ENCODE data around the gene EFNB3. TPM values are rescaled to one million over a fixed set of nuclear protein-coding genes. Genes with fewer than 3 reads are reported as not detected.

EFNB3 gene
- total and polyA plus RNA-seq, 2 of the 13 experiments (the other 11 are each of a cell fraction or from before 2014, with no cell fraction given), result 0.07 to 0.25 TPM

DNA sequence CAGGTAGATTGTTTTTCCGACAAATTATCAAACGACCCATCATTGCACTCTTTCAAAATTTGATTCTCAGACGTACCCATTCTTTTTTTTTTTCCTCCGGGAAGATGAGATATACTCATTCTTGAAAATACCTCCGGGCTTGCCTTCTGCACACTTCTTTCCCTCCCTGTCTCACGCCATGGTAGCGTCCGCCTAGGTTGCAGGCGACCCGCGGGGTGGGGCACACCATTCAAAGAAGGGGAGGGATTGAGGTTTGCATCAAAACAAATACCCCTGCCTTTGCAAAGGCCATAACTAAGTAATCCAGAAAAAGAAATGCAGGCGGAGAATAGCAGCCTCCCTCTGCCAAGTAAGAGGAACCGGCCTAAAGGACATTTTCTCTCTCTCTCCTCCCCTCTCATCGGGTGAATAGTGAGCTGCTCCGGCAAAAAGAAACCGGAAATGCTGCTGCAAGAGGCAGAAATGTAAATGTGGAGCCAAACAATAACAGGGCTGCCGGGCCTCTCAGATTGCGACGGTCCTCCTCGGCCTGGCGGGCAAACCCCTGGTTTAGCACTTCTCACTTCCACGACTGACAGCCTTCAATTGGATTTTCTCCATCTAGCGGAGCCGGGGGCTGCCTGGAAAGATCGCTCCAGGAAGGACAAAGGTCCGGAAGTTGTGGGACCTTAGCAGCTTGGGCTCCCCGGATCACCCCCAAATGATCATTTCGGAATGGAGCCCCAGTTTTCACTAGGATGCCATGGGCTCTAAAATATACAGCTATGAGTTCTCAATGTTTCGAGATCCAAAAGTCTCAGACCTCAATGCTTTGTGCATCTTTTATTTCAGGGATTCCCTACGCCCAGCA, 18.6 kb upstream of the EFNB3 start (continued):
- TF ChIP-seq, protein P1, sequence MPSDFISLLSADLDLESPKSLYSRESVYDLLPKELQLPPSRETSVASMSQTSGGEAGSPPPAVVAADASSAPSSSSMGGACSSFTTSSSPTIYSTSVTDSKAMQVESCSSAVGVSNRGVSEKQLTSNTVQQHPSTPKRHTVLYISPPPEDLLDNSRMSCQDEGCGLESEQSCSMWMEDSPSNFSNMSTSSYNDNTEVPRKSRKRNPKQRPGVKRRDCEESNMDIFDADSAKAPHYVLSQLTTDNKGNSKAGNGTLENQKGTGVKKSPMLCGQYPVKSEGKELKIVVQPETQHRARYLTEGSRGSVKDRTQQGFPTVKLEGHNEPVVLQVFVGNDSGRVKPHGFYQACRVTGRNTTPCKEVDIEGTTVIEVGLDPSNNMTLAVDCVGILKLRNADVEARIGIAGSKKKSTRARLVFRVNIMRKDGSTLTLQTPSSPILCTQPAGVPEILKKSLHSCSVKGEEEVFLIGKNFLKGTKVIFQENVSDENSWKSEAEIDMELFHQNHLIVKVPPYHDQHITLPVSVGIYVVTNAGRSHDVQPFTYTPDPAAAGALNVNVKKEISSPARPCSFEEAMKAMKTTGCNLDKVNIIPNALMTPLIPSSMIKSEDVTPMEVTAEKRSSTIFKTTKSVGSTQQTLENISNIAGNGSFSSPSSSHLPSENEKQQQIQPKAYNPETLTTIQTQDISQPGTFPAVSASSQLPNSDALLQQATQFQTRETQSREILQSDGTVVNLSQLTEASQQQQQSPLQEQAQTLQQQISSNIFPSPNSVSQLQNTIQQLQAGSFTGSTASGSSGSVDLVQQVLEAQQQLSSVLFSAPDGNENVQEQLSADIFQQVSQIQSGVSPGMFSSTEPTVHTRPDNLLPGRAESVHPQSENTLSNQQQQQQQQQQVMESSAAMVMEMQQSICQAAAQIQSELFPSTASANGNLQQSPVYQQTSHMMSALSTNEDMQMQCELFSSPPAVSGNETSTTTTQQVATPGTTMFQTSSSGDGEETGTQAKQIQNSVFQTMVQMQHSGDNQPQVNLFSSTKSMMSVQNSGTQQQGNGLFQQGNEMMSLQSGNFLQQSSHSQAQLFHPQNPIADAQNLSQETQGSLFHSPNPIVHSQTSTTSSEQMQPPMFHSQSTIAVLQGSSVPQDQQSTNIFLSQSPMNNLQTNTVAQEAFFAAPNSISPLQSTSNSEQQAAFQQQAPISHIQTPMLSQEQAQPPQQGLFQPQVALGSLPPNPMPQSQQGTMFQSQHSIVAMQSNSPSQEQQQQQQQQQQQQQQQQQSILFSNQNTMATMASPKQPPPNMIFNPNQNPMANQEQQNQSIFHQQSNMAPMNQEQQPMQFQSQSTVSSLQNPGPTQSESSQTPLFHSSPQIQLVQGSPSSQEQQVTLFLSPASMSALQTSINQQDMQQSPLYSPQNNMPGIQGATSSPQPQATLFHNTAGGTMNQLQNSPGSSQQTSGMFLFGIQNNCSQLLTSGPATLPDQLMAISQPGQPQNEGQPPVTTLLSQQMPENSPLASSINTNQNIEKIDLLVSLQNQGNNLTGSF (CRISPR knock-in tag; IDR thresholded peaks at IDR 0.05), result peak; percentile 31; the same call in 1 of the 2 replicates
- TF ChIP-seq ESRRA (CRISPR knock-in tag; IDR thresholded peaks at IDR 0.05; ENCODE audit: low read depth), result no peak
- TF ChIP-seq PHF8 (CRISPR knock-in tag; IDR thresholded peaks at IDR 0.05), result peak; percentile 41
- TF ChIP-seq ZFP62 (CRISPR knock-in tag; IDR thresholded peaks at IDR 0.05), result no peak
- 0 out of 2 replicates have a peak, but pooled peaks have one; percentile 63 for TF ChIP-seq ZNF546 (CRISPR knock-in tag; conservative IDR thresholded peaks at IDR 0.05)
- TF ChIP-seq MED13 (CRISPR knock-in tag; IDR thresholded peaks at IDR 0.05), result no peak
- TF ChIP-seq, protein P2, sequence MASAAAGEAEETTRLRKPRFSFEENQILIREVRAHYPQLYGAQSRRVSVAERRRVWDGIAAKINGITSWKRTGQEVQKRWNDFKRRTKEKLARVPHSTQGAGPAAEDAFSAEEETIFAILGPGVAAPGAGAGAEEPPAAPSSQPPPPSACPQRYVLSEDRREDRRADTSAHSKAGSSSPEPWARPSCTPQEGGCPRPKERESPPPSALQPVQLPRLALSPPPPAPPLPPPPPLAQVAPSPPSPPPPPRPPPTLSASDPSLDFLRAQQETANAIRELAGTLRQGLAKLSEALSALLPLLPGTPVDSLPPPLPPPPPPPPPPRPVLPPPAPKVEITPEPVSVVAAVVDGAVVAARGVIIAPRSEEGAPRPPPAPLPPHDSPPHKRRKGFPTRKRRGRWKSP (CRISPR knock-in tag; IDR thresholded peaks at IDR 0.05), result peak; percentile 11; the same call in 1 of the 2 replicates
- TF ChIP-seq, protein P3, sequence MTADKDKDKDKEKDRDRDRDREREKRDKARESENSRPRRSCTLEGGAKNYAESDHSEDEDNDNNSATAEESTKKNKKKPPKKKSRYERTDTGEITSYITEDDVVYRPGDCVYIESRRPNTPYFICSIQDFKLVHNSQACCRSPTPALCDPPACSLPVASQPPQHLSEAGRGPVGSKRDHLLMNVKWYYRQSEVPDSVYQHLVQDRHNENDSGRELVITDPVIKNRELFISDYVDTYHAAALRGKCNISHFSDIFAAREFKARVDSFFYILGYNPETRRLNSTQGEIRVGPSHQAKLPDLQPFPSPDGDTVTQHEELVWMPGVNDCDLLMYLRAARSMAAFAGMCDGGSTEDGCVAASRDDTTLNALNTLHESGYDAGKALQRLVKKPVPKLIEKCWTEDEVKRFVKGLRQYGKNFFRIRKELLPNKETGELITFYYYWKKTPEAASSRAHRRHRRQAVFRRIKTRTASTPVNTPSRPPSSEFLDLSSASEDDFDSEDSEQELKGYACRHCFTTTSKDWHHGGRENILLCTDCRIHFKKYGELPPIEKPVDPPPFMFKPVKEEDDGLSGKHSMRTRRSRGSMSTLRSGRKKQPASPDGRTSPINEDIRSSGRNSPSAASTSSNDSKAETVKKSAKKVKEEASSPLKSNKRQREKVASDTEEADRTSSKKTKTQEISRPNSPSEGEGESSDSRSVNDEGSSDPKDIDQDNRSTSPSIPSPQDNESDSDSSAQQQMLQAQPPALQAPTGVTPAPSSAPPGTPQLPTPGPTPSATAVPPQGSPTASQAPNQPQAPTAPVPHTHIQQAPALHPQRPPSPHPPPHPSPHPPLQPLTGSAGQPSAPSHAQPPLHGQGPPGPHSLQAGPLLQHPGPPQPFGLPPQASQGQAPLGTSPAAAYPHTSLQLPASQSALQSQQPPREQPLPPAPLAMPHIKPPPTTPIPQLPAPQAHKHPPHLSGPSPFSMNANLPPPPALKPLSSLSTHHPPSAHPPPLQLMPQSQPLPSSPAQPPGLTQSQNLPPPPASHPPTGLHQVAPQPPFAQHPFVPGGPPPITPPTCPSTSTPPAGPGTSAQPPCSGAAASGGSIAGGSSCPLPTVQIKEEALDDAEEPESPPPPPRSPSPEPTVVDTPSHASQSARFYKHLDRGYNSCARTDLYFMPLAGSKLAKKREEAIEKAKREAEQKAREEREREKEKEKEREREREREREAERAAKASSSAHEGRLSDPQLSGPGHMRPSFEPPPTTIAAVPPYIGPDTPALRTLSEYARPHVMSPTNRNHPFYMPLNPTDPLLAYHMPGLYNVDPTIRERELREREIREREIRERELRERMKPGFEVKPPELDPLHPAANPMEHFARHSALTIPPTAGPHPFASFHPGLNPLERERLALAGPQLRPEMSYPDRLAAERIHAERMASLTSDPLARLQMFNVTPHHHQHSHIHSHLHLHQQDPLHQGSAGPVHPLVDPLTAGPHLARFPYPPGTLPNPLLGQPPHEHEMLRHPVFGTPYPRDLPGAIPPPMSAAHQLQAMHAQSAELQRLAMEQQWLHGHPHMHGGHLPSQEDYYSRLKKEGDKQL (CRISPR knock-in tag; IDR thresholded peaks at IDR 0.05; ENCODE audit: low read depth), result no peak
- TF ChIP-seq ISX (CRISPR knock-in tag; conservative IDR thresholded peaks at IDR 0.05), result 0 out of 2 replicates have a peak, but pooled peaks have one; percentile 84
- peak; percentile 50; the same call in 1 of the 2 replicates for TF ChIP-seq TAF1 (CRISPR knock-in tag; IDR thresholded peaks at IDR 0.05)
- TF ChIP-seq NONO (IDR thresholded peaks at IDR 0.05), result peak; percentile 98; the same call in 1 of the 2 replicates
- no peak; the same call in none of the 2 replicates for TF ChIP-seq NONO (CRISPR knock-in tag; conservative IDR thresholded peaks at IDR 0.05)
- no peak for TF ChIP-seq TRIM24 (CRISPR knock-in tag; IDR thresholded peaks at IDR 0.05)
- TF ChIP-seq ZNF557 (CRISPR knock-in tag; IDR thresholded peaks at IDR 0.05), result no peak
- no peak for TF ChIP-seq ATM (IDR thresholded peaks at IDR 0.05; ENCODE audit: borderline replicate concordance)
- TF ChIP-seq, protein P4, sequence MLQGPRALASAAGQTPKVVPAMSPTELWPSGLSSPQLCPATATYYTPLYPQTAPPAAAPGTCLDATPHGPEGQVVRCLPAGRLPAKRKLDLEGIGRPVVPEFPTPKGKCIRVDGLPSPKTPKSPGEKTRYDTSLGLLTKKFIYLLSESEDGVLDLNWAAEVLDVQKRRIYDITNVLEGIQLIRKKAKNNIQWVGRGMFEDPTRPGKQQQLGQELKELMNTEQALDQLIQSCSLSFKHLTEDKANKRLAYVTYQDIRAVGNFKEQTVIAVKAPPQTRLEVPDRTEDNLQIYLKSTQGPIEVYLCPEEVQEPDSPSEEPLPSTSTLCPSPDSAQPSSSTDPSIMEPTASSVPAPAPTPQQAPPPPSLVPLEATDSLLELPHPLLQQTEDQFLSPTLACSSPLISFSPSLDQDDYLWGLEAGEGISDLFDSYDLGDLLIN (CRISPR knock-in tag; IDR thresholded peaks at IDR 0.05; ENCODE audit: borderline replicate concordance), result peak; percentile 66; the same call in 1 of the 2 replicates

All from HepG2 (cell line).